ENCODE measurements around the gene FREM2. TPM values are rescaled to one million over a fixed set of nuclear protein-coding genes. Genes with fewer than 3 reads are reported as not detected.

The FREM2 gene
- polyA plus RNA-seq, 1 of the 3 experiments (the other 2 are of a cell fraction) = not detected

DNA sequence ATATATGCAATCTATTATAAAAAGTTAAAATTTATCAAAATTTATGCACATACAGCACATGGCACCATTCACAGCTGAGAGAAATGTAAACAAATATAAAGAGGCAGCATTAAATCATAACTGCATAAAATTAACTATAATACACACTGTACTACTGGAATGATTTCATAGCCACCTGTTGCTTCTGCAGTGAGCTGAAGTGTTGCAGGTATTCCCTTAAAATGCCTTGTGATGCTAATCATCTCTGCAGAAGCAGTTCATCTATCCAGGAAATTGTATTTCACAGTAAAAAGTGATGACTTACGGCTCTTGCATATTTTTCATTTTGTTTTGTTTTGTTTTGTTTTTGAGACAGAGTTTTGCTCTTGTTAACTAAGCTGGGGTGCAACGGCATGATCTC, 221.7 kb downstream of the FREM2 start:
- POLR2A ChIA-PET = no interaction called here
- CTCF ChIA-PET = interaction anchor here (1.4 kb wide), 1 partner anchor 11 kb away, joined by 3 read pairs; no protein-coding TSS in a partner anchor

GRCh38 chr13:38914070-38914469, 227.2 kb downstream of the FREM2 start:
- H3K4me3 ChIP-seq (ENCODE audit: low read depth in 2 of 2, low read length in 1 of 2) = no peak overlapping the region; a peak in 1 of 4 replicates
- CTCF ChIA-PET = interaction anchor here (1.1 to 2.0 kb wide), 6 partner anchors 12 to 228 kb away, joined by 3 to 17 read pairs (median 4); no protein-coding TSS in a partner anchor
- no peaks in the 10 kb centered on the region for H4K20me1 ChIP-seq (ENCODE audit: insufficient read depth)
- H3K27me3 ChIP-seq (ENCODE audit: insufficient read depth) = no peaks in the 10 kb centered on the region
- no peak overlapping the region; the same call in 1 of the 2 replicates for H3K4me2 ChIP-seq
- no peaks in the 10 kb centered on the region for H3F3A ChIP-seq (replicated peaks; ENCODE audit: insufficient read depth)
- H3K9me2 ChIP-seq = no peaks in the 10 kb centered on the region
- H3K36me3 ChIP-seq (replicated peaks in 1 of 2; ENCODE audit: control insufficient read depth in 1 of 2, insufficient read depth in 2 of 2, low read length in 1 of 2) = no peaks in the 10 kb centered on the region
- TF ChIP-seq, protein P1, sequence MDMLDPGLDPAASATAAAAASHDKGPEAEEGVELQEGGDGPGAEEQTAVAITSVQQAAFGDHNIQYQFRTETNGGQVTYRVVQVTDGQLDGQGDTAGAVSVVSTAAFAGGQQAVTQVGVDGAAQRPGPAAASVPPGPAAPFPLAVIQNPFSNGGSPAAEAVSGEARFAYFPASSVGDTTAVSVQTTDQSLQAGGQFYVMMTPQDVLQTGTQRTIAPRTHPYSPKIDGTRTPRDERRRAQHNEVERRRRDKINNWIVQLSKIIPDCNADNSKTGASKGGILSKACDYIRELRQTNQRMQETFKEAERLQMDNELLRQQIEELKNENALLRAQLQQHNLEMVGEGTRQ (IDR thresholded peaks at IDR 0.05; ENCODE audit: borderline replicate concordance, low read depth, low read length) = no peak
- no peak for TF ChIP-seq FOXJ3 (CRISPR knock-in tag; IDR thresholded peaks at IDR 0.05)
- TF ChIP-seq FOSL2 (IDR thresholded peaks at IDR 0.05; ENCODE audit: borderline replicate concordance, low read depth) = no peak
- no peak for TF ChIP-seq ELF1 (IDR thresholded peaks at IDR 0.05)
- no peak for TF ChIP-seq RAD21 (IDR thresholded peaks at IDR 0.05; ENCODE audit: low read length)
- no peak for TF ChIP-seq YY1 (IDR thresholded peaks at IDR 0.05; ENCODE audit: low read depth)
- TF ChIP-seq MXI1 (IDR thresholded peaks at IDR 0.05; ENCODE audit: low read depth, low read length) = no peak
- no peak for TF ChIP-seq MEF2A (IDR thresholded peaks at IDR 0.05; ENCODE audit: borderline replicate concordance, low read depth)
- TF ChIP-seq GABPA (IDR thresholded peaks at IDR 0.05; ENCODE audit: low read depth) = no peak
- TF ChIP-seq, protein P2, sequence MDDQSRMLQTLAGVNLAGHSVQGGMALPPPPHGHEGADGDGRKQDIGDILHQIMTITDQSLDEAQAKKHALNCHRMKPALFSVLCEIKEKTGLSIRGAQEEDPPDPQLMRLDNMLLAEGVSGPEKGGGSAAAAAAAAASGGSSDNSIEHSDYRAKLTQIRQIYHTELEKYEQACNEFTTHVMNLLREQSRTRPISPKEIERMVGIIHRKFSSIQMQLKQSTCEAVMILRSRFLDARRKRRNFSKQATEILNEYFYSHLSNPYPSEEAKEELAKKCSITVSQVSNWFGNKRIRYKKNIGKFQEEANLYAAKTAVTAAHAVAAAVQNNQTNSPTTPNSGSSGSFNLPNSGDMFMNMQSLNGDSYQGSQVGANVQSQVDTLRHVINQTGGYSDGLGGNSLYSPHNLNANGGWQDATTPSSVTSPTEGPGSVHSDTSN (IDR thresholded peaks at IDR 0.05) = no peak
- no peak for DNase-seq
- no peaks in the 10 kb centered on the region for H3K79me2 ChIP-seq (ENCODE audit: insufficient read depth)
- no peaks in the 10 kb centered on the region; a peak in 1 of 4 replicates for H3K4me1 ChIP-seq (ENCODE audit: control insufficient read depth in 1 of 2, insufficient read depth in 2 of 2, low read depth in 1 of 2, low read length in 1 of 2)
- no peak overlapping the region for H2AFZ ChIP-seq (ENCODE audit: low read depth)
- no peaks in the 10 kb centered on the region for H3K9me3 ChIP-seq
- H3K27ac ChIP-seq (ENCODE audit: low read depth in 2 of 2, low read length in 1 of 2) = no peak overlapping the region
- WGBS (ENCODE audit: low lambda C conversion rate) = 40% methylated on average over 6 of the region's 6 CpGs
- no peak overlapping the region for H3K9ac ChIP-seq
- POLR2A ChIA-PET = no interaction called here

More for the DNA sequence above, 221.7 kb downstream of the FREM2 start:
- Histone ChIP-seq H3K4me1 (ENCODE audit: control insufficient read depth in 1 of 2, insufficient read depth in 2 of 2, low read depth in 1 of 2, low read length in 1 of 2) (no peaks in the 10 kb centered on the region), H3F3A (replicated peaks; ENCODE audit: insufficient read depth) (no peaks in the 10 kb centered on the region), H2AFZ (ENCODE audit: low read depth) (no peak overlapping the region), H3K27ac (ENCODE audit: low read depth in 2 of 2, low read length in 1 of 2) (no peak overlapping the region), H3K9me3 (no peaks in the 10 kb centered on the region), H3K27me3 (ENCODE audit: insufficient read depth) (no peaks in the 10 kb centered on the region), H3K4me3 (ENCODE audit: low read depth in 2 of 2, low read length in 1 of 2) (no peak overlapping the region), H3K9ac (no peak overlapping the region), H3K36me3 (replicated peaks in 1 of 2; ENCODE audit: control insufficient read depth in 1 of 2, insufficient read depth in 2 of 2, low read length in 1 of 2) (no peaks in the 10 kb centered on the region), H3K79me2 (ENCODE audit: insufficient read depth) (no peaks in the 10 kb centered on the region), H4K20me1 (ENCODE audit: insufficient read depth) (no peaks in the 10 kb centered on the region), H3K9me2 (no peaks in the 10 kb centered on the region), H3K4me2 (no peak overlapping the region)
- DNase-seq = no peak
- TF ChIP-seq GABPA (IDR thresholded peaks at IDR 0.05; ENCODE audit: low read depth) = no peak
- WGBS (ENCODE audit: low lambda C conversion rate) = 53% methylated on average over 2 of the region's 2 CpGs

GRCh38 chr13:38921081-38921480, 234.2 kb downstream of the FREM2 start:
- ChIA-PET CTCF (no interaction called here), POLR2A (no interaction called here)
- WGBS (ENCODE audit: low lambda C conversion rate) = 10% methylated on average over 2 of the region's 2 CpGs

More at GRCh38 chr13:38921081-38921480, 234.2 kb downstream of the FREM2 start:
- TF ChIP-seq FOSL2 (IDR thresholded peaks at IDR 0.05; ENCODE audit: borderline replicate concordance, low read depth) (no peak), TEAD4 (IDR thresholded peaks at IDR 0.05; ENCODE audit: borderline replicate concordance, insufficient read depth) (no peak), FOXM1 (IDR thresholded peaks at IDR 0.05; ENCODE audit: low read depth) (no peak)
- H3K27me3 ChIP-seq (ENCODE audit: insufficient read depth) = no peaks in the 10 kb centered on the region
- H3K27ac ChIP-seq (ENCODE audit: low read depth in 2 of 2, low read length in 1 of 2) = no peak overlapping the region
- no peak overlapping the region for H2AFZ ChIP-seq (ENCODE audit: low read depth)
- H3F3A ChIP-seq (replicated peaks; ENCODE audit: insufficient read depth) = no peaks in the 10 kb centered on the region
- H4K20me1 ChIP-seq (ENCODE audit: insufficient read depth) = no peaks in the 10 kb centered on the region
- no peaks in the 10 kb centered on the region for H3K4me1 ChIP-seq (ENCODE audit: control insufficient read depth in 1 of 2, insufficient read depth in 2 of 2, low read depth in 1 of 2, low read length in 1 of 2)
- no peaks in the 10 kb centered on the region for H3K9me3 ChIP-seq
- DNase-seq = no peak
- no peaks in the 10 kb centered on the region for H3K36me3 ChIP-seq (replicated peaks in 1 of 2; ENCODE audit: control insufficient read depth in 1 of 2, insufficient read depth in 2 of 2, low read length in 1 of 2)
- H3K4me3 ChIP-seq (ENCODE audit: low read depth in 2 of 2, low read length in 1 of 2) = no peak overlapping the region
- no peak overlapping the region for H3K9ac ChIP-seq
- H3K79me2 ChIP-seq (ENCODE audit: insufficient read depth) = no peaks in the 10 kb centered on the region
- no peaks in the 10 kb centered on the region for H3K9me2 ChIP-seq
- H3K4me2 ChIP-seq = no peak overlapping the region
